GM12873 (cell line): Measurements from ENCODE around the gene TES.

ENCODE experiments used
- TF ChIP-seq, protein P1 (sequence below): IDR thresholded peaks from 2 replicates; pipeline ENCODE4 v1.5.1; 2012; ENCODE audit warnings: low read depth, mild to moderate bottlenecking, moderate library complexity, low read length, control low read depth; ENCODE audit not compliant: insufficient read depth; ENCODE audit errors: missing control alignments

TES gene

DNA sequence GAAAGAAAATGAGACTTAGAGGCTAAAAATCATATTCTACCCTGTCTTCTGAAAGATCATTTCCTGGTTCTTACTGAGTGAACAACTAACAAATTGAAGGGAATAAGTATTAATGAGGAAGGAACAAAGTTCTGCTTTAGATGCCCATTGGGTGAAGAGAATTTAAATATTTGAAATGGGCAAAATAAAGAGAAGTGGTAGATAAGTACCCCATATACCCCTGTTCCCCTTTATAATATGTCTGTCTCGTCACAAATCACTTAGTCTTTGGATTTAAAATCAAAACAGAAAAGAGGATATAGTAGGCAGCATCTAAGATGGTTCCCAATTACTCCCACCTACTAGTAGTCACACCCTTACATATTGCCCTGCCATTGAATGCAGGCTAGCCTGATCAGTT lies 13.2 kb downstream of the TES start:
- TF ChIP-seq, protein P1, sequence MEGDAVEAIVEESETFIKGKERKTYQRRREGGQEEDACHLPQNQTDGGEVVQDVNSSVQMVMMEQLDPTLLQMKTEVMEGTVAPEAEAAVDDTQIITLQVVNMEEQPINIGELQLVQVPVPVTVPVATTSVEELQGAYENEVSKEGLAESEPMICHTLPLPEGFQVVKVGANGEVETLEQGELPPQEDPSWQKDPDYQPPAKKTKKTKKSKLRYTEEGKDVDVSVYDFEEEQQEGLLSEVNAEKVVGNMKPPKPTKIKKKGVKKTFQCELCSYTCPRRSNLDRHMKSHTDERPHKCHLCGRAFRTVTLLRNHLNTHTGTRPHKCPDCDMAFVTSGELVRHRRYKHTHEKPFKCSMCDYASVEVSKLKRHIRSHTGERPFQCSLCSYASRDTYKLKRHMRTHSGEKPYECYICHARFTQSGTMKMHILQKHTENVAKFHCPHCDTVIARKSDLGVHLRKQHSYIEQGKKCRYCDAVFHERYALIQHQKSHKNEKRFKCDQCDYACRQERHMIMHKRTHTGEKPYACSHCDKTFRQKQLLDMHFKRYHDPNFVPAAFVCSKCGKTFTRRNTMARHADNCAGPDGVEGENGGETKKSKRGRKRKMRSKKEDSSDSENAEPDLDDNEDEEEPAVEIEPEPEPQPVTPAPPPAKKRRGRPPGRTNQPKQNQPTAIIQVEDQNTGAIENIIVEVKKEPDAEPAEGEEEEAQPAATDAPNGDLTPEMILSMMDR = no peak

DNA sequence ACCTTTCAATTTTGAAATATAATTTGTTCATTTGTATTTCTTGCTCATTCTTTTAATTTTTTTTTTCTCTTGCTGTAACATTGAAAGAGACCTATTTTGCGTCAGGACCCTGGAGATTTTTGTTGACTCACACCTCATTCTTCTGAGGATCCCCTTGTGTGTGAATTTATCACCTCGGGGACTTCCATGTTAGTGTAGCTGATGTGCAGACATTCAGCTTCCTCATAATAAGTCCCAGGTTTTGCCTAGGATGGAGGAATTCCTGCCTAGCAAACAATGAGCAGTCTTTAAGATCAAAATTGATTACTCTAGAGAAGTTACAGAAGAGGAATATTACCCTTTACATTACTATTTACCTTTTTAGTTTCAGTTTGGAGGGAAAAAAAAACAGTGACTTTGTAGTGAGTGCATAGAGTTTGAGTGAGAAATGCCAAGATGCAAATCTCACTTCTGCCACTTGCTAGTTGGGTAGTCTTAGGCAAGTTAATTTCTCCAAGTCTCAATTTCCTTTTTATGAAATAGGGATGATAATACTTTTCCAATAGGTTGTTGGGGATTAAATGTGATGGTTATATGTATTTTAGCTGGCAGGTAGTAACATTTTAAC lies 14.3 kb downstream of the TES start:
- TF ChIP-seq, protein P1 = no peak

DNA sequence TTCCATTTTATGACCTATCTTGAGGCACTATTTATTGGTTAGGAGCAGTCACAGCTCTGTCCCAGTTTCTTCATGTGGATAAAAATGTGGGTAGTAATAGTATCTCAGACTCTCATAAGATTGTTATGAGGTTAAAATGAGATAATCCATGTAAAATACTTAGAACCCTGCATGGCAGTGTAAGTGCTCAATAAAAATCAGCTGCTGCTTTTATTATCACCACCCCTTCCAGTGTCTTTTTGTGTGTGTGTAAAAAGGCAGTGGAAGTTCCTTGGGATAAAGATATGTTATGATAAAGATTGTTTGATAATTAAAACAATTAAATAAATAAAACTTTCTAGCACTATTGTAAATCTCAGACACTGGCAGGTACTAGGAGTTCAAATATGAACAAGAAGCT lies 15.5 kb downstream of the TES start:
- TF ChIP-seq, protein P1 = no peak

DNA sequence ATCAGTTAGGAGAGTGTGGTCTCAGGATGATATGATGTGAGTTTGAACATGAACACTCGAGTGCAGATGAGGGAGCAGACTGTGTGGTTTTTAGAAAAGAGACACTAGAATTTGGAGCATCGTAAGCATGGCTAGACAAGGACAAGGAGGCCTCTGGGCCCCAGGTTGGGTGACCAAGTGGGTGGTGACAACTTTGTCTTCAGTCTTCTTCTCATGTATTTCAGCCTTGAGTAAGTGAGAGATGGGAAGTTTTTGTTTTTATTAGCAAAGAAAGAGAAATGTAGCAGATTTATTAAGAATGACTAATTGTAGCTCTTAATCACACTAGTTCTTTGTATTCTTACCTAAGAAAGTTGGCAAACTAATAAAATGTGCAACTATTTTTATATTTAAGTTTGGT lies 16.3 kb downstream of the TES start:
- TF ChIP-seq, protein P1 = no peak

DNA sequence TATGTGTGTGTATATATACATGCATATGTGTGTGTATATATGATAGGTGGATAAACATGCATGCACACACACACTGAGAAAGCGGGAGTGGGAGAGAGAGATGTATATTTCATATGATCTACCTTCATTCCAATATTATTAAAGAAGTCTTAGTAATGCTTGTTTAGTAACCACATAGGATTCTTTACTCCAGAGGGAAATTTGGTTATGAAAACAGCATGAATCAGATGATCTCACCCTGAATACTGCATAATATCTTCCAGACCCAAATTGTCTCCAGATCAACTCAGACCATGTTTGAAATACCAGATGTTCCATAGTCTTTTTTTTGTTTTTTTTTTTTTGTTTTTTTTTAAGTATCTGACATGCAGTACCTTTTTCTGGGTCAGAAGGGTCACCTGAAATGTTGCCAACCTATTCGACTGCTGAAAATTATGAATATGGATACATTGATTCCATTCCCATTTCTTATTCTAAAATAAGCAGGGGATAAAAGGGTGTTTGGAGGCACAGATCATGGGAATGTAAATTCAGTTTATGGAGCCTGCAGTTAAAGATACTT lies 17.4 kb downstream of the TES start:
- TF ChIP-seq, protein P1 = no peak

DNA sequence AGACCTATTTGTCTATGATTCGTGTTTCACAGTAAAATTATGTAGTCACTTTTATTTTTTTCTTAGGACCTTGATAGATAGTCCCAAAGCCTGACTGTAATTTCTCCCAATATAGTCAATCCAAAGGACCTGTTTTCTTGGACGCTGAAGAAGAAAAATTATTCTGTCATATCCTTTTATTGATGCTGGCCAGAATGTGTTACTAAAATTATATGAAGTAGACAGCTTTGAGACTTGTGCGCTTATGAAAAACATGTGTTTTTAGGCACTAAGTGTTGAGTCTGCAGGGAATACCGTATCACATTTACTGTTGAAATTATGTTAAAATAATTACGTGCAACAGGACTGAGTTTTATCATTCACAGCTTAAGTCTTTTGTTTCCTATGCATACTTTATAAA lies 17.9 kb downstream of the TES start:
- TF ChIP-seq, protein P1 = no peak

DNA sequence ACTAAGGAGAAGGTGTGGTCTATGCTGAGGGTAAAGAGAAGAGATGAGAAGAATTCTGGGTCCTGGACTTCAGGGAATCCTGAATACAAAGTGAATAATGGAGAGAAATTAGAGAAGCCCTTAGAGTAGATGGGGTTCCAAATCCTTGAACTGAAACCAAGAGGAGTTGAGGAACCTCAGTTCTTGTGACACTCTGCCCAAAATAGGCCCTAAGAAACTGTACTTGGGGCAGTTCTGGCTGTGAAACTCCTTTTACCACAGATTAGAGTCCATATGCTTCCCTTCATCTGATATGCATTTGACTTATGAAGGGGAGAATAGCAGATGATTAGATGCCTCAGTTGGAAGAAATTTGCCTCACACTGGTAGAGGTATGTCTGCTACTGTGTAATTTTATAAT lies 19.0 kb downstream of the TES start:
- TF ChIP-seq, protein P1 = no peak
